Activated effector memory CD4-positive, alpha-beta T cell treated with anti-CD3 and anti-CD28 coated beads, Interleukin-2, amount 50 U/mL, for 16 hours (primary cell): Measurements from ENCODE around the gene HOXA13.

Experiments
- DNase-seq: peaks from one replicate; pipeline ENCODE4 v3.0.0-alpha.2; 2020

Gene HOXA13

DNA sequence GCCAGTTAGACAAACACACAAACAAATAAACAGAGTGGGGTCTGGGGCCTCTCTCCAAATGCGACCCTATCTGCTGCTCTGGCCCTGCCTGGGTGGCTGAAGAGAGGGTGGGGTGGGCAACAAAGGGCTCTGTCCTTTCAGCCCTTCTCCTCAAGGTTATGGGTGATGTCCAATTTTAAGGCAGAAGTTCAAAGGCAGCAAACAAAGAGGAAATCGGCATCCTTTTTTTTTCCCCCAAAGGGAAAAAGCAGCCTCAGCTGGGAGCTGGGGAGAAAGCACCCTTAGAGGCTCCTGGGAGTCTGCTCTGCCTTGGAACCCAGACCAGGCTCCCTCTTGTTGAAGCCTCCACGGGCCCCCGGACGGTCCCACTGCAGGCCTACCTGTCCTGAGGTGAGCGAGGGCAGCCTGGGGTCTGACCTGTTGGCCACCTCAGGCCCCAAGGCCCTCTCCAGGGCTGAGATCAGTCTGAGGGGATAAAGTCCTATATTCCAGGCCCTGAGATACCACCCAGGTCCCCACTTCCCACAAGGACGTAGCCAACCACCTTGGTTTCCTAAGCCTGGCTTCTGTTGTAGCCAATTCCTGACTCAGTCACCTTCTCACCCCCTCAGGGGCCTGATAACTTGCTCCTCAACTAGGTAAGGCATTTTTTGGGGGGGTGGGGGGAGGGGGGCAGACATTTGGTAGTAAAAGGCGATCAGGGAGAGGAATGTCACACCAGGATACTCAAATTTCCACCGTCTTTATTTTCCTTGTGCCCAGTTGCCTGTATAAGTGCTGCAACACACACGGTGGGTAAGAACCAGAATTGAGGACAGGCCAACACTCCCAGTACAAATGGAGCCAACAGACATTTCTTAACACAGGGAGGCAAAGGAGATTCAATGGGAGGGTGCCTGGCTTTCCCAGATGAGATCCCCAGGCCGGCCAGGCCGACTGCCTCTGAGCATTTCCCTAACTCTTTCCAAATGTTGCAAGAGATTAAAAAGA lies 19.2 kb downstream of the HOXA13 start:
- peak; percentile 59 for DNase-seq

DNA sequence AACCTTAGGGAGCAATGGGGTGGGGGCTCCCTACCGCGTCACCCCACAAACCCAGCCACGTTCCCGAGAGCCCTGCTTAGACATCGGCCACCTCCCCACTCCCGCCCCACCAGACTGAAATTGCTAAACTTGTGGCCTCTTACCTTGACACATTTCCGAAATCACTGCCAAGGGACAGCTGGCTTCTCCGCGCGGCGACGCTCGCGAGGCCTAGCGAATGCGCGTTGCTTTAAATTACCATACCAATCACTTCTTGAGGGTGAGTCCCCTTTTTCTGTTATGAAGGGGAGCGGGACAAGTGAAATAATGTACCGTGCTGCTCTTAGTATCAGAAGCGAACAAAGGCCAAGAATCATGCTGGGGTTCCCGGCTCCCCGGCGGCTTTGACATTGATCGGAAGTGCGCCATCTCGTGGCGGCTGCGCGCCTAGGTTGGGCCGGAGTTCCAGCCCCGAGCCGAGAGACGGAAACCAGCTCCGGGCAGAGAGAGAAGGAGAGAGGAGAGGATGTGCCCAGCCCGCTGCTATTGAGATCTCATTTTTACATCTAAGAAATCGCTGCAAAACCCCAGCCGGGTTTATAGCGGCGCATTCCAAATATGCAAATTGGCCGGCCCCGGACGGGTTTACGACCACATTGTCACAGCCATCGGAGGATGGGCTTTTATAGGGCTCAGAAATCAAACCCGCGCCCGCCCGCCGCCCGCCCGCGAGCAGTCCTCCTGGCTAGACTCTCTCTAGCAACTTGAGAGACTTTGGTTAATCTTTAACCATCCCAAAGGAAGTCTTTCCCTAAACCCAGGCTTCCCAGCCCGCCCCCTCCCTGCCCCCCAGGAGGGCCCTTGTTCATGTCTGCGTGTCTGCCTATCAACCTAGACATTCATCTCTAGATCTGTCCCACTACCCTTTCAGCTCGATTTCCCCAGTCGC lies 20.1 kb downstream of the HOXA13 start:
- peak; percentile 84 for DNase-seq

DNA sequence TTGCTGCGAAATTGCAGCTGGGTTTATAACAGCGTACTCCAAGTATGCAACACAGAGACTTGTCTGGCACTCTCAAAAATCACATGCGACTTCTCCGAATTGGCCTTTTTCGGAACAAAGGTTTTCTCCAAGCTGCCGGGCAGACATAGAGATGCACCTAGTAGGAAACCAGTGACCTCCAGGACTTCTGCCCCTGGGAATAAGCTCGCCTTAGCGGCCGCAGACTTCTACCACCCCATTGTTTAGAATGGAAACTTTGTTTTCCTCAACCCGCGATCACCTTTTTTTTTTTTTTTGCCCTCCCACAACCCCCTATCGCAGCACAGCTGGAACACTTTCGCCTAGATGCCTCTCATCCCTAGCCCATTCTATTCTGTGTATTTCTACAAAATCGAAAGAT lies 20.9 kb downstream of the HOXA13 start:
- DNase-seq = peak; percentile 30

DNA sequence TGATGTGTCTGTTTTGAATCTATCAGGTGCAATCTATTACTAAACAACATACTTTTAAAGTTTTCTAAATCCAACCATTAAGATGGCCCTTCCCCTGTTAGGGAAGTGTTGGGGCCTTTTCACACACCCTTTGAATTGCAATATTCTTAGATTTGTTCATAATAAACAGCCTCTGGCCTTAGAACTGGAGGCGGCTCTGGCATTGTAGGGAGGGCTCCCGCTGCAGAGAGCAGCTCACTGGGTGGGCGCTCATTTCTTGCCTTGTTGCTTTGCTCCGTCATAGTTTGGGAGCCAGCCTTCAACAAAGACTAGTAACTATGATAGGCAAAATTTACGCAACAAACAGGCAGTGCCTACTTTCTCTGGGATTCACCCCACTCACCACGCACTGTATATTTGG lies 21.5 kb downstream of the HOXA13 start:
- peak; percentile 30 for DNase-seq

DNA sequence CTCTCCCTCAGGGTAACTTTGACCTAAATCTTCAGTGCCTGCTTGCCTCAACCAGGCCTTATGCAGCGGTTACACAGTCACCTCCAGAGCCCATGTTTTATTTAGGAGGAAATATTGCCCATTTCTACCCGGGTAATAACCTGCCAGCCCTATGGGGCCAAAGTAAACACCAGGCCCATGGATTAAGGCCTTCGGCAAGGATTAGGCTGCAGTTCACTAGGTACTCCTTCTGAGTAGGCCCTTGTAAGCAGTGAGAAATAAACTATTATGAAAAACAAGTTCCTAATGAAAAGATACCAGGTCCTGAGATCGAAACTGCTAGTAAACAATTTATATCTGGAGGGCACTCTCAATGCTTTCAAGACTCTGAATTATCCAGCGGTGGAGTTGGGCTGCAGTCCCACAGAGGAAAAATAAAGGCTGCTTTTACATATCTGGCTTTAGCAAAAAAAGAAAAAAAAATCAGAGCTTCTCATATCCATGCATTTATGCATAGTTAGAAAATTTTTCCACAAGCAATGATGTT lies 22.0 kb downstream of the HOXA13 start:
- no peak for DNase-seq

DNA sequence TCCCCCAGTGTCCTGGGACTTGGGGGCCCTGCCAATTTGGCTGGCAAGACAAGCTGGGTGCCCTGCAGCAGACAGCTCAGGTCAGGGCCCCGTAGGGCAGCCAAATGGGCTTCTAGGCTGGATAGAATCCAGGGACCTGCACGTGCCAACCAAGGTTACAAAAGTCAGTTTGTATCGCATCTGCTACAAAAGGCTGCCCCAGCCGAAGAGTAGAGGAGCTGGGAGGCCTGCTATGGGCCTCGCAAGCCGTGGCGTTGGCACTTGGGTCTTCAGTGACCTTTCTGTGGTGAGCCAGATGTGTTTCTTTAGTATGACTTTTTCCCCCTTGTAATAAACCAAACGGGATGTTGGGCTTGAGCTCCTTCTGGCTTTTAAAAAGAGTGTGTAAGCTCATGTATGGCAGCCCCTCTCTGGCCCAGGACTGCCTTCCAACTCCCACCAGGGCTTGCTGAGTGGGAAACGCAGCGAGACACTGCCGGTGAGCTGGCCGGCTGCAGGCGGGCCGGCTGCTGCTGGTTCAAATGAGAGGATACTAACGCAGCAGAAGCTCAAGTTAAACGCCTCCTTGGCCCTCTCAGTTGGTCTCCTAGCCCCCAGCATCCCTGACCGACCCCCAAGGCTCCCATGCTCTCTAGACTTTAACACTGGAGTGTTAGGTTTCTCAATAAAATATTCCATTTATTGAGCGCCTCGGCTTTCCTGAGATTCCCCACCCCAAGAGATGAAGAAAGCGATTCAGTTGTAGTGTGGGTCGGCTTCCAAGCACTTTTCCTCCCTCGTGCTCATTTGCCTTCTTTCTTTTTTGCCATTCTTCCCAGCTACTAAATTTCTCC lies 22.7 kb downstream of the HOXA13 start:
- peak; percentile 44 for DNase-seq

DNA sequence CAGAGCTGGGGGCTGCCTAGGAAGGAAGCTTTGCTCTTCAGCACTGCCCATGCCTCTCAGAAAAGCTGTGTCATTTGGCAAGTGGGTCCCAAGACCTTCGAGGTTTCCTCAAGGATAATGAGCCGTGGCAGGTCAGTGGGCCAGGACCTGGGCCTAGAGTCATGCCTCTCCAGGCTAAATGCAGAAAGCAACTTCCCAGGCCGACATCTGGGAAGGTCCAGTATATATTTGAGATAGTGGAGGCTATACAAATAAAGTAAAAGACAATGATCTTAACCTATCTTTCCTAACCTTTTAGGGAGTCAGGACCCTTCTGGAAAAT lies 23.4 kb downstream of the HOXA13 start:
- DNase-seq = no peak

DNA sequence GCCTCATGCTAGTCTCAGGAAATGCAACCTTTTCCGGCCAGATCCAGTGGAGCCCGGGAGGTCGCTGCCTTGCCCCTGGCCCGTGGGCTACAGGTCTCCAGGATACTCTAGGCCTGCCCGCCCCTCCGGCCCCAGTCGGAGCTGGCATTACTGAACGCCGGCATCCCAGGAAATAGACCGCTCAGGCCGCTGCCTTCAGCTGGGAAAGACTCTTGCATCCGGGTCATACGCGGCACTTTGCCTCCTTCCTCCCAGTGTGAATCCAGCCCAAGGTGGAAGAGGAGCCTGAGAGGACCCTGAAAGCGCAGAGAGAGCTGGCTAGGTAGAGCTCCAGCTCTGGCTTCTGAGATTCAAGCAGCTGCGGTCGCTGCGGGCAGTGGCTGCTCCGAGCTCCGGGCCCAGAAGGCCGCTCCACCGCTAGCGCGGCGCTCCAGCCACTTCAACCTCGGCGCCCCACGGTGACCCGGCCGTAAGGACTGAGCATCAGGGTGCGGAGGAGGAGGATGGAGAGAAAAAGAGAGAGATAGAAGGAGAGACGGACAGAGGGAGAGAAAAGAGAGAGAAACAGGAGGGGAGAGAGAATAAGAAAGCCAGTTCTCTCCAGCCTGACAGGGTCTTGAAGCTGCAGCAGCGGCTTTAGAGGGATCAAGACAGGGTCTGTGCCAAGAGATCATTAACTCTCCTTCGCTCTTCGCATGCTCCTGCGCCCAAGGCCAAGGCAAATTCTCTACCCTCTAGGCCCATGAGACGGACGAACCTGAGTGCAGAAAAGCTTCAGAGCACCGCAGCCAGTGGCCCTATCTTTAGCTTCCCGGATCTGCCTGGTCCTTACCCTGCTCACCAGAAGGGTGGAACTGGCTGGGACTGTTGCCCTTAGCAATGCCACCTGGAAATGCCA lies 24.0 kb downstream of the HOXA13 start:
- peak; percentile 53 for DNase-seq

DNA sequence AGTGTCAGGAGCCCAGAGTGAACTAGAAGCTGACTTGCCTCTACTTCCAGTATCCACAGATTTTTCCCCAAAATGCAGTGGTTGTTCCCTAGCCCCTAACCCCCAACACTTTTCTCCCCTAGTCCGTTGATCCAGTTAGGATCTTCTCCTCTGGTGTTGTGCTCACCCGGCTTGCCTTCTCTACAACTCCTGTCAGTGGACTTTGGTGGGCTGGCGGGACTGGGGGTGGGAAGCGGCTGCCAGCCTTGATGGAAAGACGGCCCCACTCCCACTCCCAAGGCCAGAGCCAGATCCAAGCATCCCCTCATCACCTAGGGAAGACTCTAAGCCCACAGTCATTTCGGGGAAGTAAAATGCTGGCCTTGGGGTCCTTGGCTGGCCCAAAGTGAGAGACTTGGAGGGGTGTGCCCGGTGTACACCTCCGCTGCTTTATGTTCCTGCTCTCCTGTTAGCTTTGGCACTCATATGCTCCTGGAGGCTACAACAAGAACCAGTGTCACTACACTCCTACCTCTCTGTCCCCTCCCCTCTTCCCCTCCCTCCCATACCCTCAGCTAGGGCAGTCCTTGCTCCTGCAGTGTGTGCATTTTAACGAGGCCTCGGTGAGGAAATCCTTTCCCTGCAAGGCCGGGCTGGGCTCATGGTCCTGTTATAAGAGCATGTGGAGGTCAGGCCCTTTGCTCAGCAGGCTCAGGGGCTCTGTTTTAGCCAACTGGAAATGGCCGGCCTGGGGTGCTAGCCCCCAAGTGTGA lies 24.8 kb downstream of the HOXA13 start:
- DNase-seq = peak; percentile 38

DNA sequence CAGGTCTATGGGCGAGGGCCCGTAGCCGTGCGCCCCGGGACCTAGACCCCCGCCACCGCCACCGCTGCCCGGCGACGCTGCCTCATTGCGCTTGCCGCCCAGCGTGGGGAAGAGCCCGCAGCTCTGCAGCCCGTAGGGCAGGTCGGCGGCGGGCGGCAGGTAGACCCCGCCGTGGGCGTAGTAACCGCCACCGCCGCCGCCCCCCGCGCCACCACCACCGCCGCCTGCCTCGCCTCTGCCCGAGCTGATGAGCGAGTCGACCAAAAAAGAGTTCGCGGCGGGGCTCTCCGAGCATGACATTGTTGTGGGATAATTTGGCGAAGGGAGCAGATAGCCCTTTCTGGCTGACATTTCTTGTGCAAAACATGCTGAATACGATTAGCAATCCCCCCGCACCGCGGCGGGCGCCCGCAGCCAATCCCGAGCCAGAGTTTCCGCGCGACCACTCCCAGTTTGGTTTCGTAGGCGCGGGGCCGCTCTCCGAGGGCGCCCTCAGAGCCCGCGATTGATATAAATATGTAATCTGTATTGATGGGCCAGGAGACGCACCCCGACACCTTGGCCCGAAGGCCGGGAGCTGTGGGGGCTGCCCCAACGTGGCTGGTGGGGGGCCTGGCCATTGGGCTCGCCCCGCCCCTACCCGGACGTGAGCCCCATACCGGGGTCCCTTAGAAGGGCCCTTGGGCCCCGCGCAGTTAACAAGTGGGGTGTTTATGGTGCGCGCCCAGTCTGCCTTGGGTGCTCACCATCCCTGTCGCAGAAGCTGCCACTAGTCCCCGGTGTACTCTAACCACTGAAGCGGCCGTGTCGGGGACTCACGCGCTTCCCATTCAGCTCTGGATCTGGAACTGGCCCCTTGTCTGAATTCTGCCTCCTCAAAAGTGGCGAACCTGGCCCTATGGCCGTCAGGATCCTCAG lies 25.7 kb downstream of the HOXA13 start, which contains the start of gene HOXA10:
Gene HOXA10, minus strand, starts transcription at position 365 of the 918 bp plus-strand sequence. Its CDS starts 14 bp downstream, at position 351.
- DNase-seq = peak; percentile 50

DNA sequence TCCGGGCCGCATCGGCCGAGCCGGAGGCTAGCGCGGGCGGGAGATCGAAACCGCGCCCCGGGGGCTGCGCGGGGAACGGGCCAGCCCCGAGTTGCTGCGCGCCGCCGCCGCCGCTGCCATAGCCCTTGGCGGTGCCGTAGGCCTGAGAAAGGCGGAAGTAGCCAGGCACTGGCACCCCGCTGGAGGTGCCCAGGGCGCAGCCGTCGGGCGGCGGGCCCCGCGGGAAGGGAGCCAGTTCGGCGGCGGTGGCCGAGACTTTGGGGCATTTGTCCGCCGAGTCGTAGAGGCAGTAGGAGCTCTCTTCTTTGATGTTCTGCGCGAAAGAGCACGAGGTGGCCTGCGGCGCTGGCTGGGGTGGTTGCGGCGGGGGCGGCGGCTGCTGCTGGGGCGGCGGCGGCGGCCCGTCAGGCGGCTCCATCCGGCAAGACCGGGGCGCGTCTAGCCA lies 26.4 kb downstream of the HOXA13 start:
- DNase-seq = peak; percentile 71

DNA sequence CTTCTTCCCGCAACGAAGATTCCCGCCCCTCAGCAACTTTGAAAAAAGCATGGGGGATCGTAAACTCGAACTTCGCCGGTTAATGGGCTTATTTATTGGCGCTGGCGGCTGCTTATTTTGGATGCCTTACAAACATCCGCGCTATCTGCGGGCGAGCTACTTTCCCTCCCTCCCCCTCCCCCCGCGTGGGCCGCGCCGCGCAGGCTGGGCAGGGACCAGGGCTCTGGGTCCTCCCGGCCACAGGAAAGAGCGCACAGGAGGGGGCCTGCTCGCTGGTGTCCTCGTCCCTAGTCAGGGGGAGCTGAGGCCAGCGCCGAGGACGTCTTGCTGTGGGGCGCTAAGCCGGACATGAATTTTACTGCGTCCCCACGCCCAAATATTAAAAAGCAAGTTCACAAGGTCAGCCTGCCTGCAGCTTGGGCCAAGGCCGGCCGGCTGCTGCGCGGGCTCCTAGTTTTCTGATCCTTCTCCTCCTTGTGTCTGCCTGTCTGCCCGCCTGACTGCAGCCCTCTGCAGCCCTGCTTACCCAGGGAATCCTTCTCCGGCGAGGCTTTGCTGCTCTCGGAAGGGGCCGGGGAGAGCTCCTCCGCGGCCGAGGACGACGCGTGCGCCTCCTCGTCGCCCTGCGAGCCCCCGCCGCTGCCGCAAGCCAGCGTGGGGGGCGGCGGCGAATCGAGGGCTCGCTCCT lies 26.9 kb downstream of the HOXA13 start:
- peak; percentile 65 for DNase-seq

DNA sequence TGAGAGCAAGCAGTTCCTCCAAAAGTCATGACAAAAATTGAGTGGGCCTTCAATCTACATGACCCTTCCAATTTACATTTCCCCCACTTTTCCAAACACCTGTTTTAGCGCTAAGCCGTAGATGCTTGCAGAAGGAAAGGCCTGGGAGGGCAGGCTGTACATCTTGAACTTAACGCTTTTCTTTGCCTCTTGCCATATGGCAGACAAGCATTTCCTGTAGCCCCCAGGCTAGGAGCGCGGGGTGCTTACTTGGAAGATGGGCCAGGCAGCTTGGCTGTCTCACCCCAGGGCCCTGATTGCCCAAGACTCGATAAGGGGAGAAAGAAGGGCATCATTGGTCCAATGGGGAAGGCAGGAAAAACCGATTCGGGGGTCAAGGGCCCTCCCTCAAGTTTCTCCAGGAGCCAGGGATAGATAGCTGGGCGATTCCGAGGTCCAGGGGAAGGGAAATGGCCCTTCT lies 27.5 kb downstream of the HOXA13 start:
- DNase-seq = peak; percentile 62

DNA sequence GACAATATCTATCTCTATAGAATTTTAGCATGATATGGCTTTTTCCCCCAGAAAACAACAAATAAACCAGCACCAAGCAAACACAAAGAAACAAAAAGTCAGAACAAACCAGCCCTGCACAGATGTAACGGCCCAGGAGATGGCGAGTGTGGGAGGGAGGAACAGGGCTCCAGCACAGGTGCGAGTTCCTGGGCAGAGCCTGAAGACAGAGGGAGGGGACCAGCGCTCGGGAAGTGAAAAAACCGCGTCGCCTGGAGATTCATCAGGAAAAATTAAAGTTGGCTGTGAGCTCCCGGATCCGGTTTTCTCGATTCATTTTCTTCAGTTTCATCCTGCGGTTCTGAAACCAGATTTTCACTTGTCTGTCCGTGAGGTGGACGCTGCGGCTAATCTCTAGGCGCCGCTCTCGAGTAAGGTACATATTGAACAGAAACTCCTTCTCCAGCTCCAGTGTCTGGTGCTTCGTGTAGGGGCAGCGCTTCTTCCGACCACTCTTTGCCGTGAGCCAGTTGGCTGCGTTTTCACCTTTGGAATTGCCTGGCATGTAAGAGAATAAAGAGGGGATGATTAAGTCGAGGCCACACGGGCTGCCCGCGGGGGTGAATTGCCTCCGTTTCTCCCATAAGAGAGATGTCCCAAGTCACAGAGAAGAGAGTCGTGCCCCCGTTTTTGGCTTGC lies 28.1 kb downstream of the HOXA13 start:
- DNase-seq = peak; percentile 62

DNA sequence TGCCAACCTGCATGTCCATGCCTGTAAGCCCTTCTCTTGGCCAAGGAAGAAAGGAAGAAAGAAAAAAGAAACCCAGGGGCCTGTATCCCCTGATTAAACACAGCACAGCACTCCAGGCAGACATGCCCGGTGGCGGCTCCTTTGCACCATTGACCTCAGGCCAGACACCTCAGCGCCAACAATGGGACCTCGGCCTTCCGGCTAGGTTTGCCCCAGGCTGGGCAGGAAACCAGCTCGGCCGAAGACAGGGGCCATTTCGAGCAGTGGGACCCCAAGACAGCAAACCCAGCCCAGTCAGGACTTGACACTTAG lies 28.6 kb downstream of the HOXA13 start:
- peak; percentile 60 for DNase-seq

DNA sequence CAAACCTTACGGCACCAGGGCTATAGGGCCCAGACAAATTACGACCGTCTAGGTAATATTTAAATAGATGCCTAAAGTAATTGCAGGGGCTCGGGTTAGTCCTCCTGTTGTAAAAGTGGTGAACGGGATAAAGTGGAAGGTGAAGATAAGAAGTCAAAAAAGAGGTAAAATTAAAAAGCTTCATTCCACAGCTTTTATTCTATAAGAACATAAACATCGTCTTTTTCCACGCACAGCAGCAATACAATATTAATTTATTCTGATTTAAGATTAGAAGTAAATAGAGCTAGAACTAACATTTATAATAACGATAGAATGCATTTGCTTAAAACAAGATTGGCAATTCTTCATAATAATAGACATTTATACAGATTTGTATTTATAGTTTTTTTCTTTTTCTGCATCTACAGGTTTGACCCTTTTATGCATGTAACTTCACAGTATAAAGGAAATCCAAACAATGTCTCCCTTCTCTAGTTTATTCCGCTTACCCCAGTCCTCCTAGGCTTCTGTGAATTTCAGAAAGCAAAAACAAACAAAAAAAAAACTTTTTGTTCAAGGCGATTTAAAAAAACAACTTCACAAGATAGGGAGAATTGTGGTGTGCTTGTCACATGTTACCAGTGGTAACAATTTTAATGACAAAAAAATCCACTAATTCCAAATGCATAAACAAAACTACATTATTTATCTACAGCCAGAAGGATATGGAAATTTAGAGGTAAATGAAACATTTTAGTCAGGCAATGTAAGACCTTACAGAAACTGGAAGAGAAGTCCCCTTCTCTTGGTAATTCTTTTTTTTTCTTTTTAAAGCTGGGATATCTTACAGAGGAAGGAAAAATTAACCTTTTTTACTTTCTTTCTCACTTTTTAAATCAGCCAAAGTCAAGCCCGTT lies 29.2 kb downstream of the HOXA13 start:
- no peak for DNase-seq
